ENCODE data around the gene CYS1.
A peak's percentile ranks its signal among the peaks of the same experiment; 100 is the strongest.

DNA sequence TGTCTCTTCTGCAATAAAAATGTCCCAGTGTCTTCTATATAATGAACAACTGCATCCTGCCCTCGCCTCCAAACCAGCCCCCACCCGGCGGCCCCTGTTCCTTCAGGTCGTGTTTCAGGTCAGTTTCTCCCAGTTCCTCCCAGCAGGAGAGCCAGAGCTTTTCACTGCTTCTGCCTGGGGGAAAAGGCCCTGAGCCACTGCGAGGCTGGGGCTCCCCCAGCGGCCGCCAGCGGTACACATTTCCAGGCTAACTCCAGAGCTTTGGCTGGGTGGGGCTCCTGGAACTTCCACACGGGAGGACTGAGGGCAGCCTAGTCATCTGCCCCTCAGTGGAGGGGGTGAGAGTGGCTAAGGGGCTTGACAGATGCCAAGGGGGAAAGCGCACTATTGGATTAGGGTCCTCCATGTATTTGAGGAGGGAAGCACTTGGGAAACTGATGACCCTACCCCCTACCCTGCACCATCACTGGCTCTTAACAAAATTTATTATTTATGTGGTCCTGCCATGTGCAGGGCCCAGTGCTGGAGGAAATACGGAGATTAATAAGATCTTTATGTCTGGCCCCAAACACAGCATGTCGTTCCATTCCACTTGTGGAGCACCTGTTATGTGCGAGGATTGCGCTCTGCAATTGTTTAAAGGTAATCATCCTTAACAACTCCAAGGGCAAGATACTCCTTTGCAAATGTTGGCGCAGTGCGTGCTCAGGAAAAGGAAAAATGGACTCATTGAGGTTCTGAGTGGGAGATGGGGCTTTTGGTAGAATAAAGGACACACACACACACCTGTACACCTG, 17.3 kb upstream of the CYS1 start:
- TF ChIP-seq, protein P1, sequence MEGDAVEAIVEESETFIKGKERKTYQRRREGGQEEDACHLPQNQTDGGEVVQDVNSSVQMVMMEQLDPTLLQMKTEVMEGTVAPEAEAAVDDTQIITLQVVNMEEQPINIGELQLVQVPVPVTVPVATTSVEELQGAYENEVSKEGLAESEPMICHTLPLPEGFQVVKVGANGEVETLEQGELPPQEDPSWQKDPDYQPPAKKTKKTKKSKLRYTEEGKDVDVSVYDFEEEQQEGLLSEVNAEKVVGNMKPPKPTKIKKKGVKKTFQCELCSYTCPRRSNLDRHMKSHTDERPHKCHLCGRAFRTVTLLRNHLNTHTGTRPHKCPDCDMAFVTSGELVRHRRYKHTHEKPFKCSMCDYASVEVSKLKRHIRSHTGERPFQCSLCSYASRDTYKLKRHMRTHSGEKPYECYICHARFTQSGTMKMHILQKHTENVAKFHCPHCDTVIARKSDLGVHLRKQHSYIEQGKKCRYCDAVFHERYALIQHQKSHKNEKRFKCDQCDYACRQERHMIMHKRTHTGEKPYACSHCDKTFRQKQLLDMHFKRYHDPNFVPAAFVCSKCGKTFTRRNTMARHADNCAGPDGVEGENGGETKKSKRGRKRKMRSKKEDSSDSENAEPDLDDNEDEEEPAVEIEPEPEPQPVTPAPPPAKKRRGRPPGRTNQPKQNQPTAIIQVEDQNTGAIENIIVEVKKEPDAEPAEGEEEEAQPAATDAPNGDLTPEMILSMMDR (IDR thresholded peaks at IDR 0.05; ENCODE audit: low read length) = peak; percentile 81
- no peak for TF ChIP-seq EZH2 (IDR thresholded peaks at IDR 0.05; ENCODE audit: borderline replicate concordance, low read length)

Measured in OCI-LY1 (cell line).